ENCODE data around the gene HPD.

DNA sequence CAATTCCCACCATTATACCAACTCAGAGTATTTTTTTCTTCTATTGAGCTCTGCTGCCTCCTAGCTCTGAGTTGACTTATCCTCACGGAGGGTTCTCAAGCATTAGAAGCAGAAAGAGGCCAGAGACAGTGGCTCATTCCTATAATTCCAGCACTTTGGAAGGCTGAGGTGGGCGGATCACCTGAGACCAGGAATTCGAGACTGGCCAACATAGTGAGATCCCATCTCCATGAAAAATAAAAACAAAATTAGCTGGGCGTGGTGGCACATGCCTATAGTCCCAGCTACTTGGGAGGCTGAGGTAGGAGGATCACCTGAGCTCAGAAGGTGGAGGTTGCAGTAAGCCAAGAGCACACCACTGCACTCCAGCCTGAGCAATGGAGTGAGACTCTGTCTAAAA, 21.0 kb downstream of the HPD start:
- TF ChIP-seq, protein P1, sequence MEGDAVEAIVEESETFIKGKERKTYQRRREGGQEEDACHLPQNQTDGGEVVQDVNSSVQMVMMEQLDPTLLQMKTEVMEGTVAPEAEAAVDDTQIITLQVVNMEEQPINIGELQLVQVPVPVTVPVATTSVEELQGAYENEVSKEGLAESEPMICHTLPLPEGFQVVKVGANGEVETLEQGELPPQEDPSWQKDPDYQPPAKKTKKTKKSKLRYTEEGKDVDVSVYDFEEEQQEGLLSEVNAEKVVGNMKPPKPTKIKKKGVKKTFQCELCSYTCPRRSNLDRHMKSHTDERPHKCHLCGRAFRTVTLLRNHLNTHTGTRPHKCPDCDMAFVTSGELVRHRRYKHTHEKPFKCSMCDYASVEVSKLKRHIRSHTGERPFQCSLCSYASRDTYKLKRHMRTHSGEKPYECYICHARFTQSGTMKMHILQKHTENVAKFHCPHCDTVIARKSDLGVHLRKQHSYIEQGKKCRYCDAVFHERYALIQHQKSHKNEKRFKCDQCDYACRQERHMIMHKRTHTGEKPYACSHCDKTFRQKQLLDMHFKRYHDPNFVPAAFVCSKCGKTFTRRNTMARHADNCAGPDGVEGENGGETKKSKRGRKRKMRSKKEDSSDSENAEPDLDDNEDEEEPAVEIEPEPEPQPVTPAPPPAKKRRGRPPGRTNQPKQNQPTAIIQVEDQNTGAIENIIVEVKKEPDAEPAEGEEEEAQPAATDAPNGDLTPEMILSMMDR (IDR thresholded peaks at IDR 0.05; ENCODE audit: poor library complexity): no peak
- no peak for TF ChIP-seq EZH2 (IDR thresholded peaks at IDR 0.05; ENCODE audit: borderline replicate concordance)
- no peak for TF ChIP-seq EZH2phosphoT487 (IDR thresholded peaks at IDR 0.05; ENCODE audit: low read depth, severe bottlenecking, unreplicated experiment)
